HepG2 (cell line): ENCODE data around the gene TEAD4. TPM values are rescaled to one million over a fixed set of nuclear protein-coding genes. Genes with fewer than 3 reads are reported as not detected.

Experiments used
- ARNTL ChIP-seq: sonication (generic); formaldehyde crosslinking; IDR thresholded peaks from 2 replicates; pipeline ENCODE4 v1.4.0; 2020; ENCODE audit warnings: mild to moderate bottlenecking, missing genetic modification reagents
- BCL6 ChIP-seq: IDR thresholded peaks from 2 replicates; pipeline ENCODE4 v1.6.1; 2016; ENCODE audit warnings: missing genetic modification reagents, missing compliant biosample characterization
- ELF4 ChIP-seq: sonication (generic); formaldehyde crosslinking; IDR thresholded peaks from 2 replicates; pipeline ENCODE4 v1.5.0; 2020; ENCODE audit warnings: missing genetic modification reagents, mild to moderate bottlenecking, moderate library complexity, borderline replicate concordance
- KDM4B ChIP-seq: sonication (generic); formaldehyde crosslinking; IDR thresholded peaks from 2 replicates; pipeline ENCODE4 v1.4.0; 2020; ENCODE audit warnings: missing genetic modification reagents
- MED1 ChIP-seq: sonication (generic); formaldehyde crosslinking; IDR thresholded peaks from 2 replicates; pipeline ENCODE4 v1.4.0; 2020; ENCODE audit warnings: missing genetic modification reagents
- MEF2D ChIP-seq: sonication (generic); formaldehyde crosslinking; IDR thresholded peaks from 2 replicates; pipeline ENCODE4 v1.5.1; 2020; ENCODE audit warnings: mild to moderate bottlenecking, missing genetic modification reagents
- NR2C2 ChIP-seq: sonication (generic); formaldehyde crosslinking; IDR thresholded peaks from 2 replicates; pipeline ENCODE4 v1.4.0; 2020; ENCODE audit warnings: missing genetic modification reagents, mild to moderate bottlenecking, moderate library complexity, borderline replicate concordance
- RORA ChIP-seq: sonication (generic); formaldehyde crosslinking; IDR thresholded peaks from 2 replicates; pipeline ENCODE4 v1.5.0; 2020; ENCODE audit warnings: mild to moderate bottlenecking, missing genetic modification reagents, moderate library complexity
- SALL2 ChIP-seq: sonication (generic); formaldehyde crosslinking; IDR thresholded peaks from 2 replicates; pipeline ENCODE4 v1.8.1; 2023; ENCODE audit warnings: mild to moderate bottlenecking, missing genetic modification reagents, inconsistent platforms
- SRY ChIP-seq: sonication (generic); formaldehyde crosslinking; IDR thresholded peaks from 2 replicates; pipeline ENCODE4 v1.8.0; 2022; ENCODE audit warnings: mild to moderate bottlenecking, missing genetic modification reagents
- TAF15 ChIP-seq: fragments of 200-400 bp; formaldehyde crosslinking; IDR thresholded peaks from one replicate; pipeline ENCODE4 v1.6.1; 2018; ENCODE audit warnings: mild to moderate bottlenecking, low read depth, low read length; ENCODE audit not compliant: poor library complexity, severe bottlenecking
- TCF12 ChIP-seq, 2 experiments: fragments of 450-650 bp in 1 of 2; sonication (generic) in 1 of 2; formaldehyde crosslinking in 1 of 2; IDR thresholded peaks; 2 replicates each; pipeline versions ENCODE4 v1.6.1 to v1.8.0; 2017 to 2022; ENCODE audit warnings: antibody characterized with exemption in 1 of 2, mild to moderate bottlenecking in 1 of 2, missing genetic modification reagents in 1 of 2, moderate library complexity in 1 of 2
- ZNF296 ChIP-seq: sonication (generic); formaldehyde crosslinking; conservative IDR thresholded peaks from 2 replicates; pipeline ENCODE4 v1.5.0; 2020; ENCODE audit warnings: mild to moderate bottlenecking, missing genetic modification reagents
- ZNF33A ChIP-seq: sonication (generic); formaldehyde crosslinking; IDR thresholded peaks from 2 replicates; pipeline ENCODE4 v1.5.1; 2020; ENCODE audit warnings: missing genetic modification reagents, mild to moderate bottlenecking, moderate library complexity, borderline replicate concordance
- ZNF501 ChIP-seq: sonication (generic); formaldehyde crosslinking; IDR thresholded peaks from 2 replicates; pipeline ENCODE4 v1.5.1; 2020; ENCODE audit warnings: mild to moderate bottlenecking, moderate library complexity, missing genetic modification reagents
- ZNF598 ChIP-seq: sonication (generic); formaldehyde crosslinking; IDR thresholded peaks from 2 replicates; pipeline ENCODE4 v1.5.1; 2020; ENCODE audit warnings: mild to moderate bottlenecking, missing genetic modification reagents, borderline replicate concordance
- ZNF878 ChIP-seq: sonication (generic); formaldehyde crosslinking; IDR thresholded peaks from 2 replicates; pipeline ENCODE4 v1.8.1; 2023; ENCODE audit warnings: mild to moderate bottlenecking, missing genetic modification reagents, moderate library complexity
- polyA plus RNA-seq, 8 experiments: library from polyadenylated mRNA; depleted of rRNA in 3 of 8; stranded (reverse) in 7 of 8; unstranded in 1 of 8; fragments of >200 nt; fragmentation: Illumina TruSeq in 4 of 8; extraction: Trizol in 4 of 8; gene quantifications; 2 replicates each; pipeline versions ENCODE4 v1.2.1 to v1.2.3, GENCODE V29; 2011 to 2016; ENCODE audit warnings: low read depth in 4 of 8, missing spikeins in 1 of 8, mixed read lengths in 1 of 8; ENCODE audit not compliant: insufficient read depth in 1 of 8
- total RNA-seq, 5 experiments: library from RNA; depleted of rRNA; stranded (reverse); fragments of >200 nt; fragmentation: Illumina TruSeq; extraction: Trizol; gene quantifications; 2 replicates each; pipeline ENCODE4 v1.2.3, GENCODE V29; 2016; ENCODE audit warnings: low read depth in 1 of 5
- TF ChIP-seq, protein P1 (sequence below): sonication (generic); formaldehyde crosslinking; IDR thresholded peaks from 2 replicates; pipeline ENCODE4 v1.9.0; 2022; ENCODE audit warnings: missing genetic modification reagents, mild to moderate bottlenecking, borderline replicate concordance
- TF ChIP-seq, protein P2 (sequence below): sonication (generic); formaldehyde crosslinking; IDR thresholded peaks from 2 replicates; pipeline ENCODE4 v1.4.0; 2020; ENCODE audit warnings: missing genetic modification reagents
- TF ChIP-seq, protein P3 (sequence below): sonication (generic); formaldehyde crosslinking; IDR thresholded peaks from 2 replicates; pipeline ENCODE4 v1.4.0; 2020; ENCODE audit warnings: missing genetic modification reagents

Gene TEAD4
- total and polyA plus RNA-seq, 2 of the 13 experiments (the other 11 are each of a cell fraction or from before 2014, with no cell fraction given) = 45.0 to 69.4 TPM

DNA sequence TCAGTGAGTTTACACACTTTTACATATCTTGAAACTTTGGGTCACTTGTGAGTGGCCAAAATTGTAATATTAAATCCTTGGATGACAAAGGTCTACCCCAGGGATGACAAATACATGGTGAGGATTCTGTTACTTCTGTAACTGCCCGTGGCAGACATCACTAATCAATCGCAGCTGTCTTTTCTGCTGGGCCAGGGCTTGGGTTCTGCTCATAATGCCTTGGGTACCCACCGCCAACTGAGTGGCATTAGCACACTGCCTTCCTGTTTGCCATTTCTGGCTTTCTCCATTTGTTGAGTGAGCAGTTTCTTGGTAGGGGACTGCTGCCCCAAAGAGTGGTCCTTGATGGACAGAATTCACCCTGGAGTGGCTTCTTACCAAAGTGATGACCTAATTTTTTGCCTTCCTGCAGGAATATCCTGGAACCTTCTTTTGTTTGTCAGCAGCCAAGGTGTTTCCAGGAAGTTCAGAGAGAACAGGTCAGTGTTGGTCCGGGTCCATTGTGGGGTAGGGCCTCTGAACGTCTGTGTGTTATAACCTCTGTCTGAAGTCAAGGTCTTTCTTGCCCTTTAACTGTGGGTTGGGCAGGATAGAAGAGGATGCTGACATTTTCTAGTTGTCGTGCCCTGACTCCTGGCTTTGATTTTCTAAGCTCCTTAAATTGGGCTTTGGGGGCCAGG, 124.2 kb downstream of the TEAD4 start (continued):
- TF ChIP-seq ZNF296 (no peak), TAF15 (no peak), KDM4B (CRISPR knock-in tag) (no peak), ZNF598 (CRISPR knock-in tag) (no peak), NR2C2 (no peak), SRY (CRISPR knock-in tag) (no peak), MED1 (CRISPR knock-in tag) (0 out of 2 replicates have a peak, but pooled peaks have one; percentile 16), RORA (no peak), ZNF33A (CRISPR knock-in tag) (no peak), ZNF501 (CRISPR knock-in tag) (no peak), ZNF878 (CRISPR knock-in tag) (no peak), TCF12 (IDR thresholded peaks at IDR 0.05) (no peak), TCF12 (CRISPR knock-in tag; IDR thresholded peaks at IDR 0.05) (no peak), ARNTL (CRISPR knock-in tag) (no peak), SALL2 (CRISPR knock-in tag) (no peak), BCL6 (CRISPR knock-in tag) (peak; percentile 70), MEF2D (no peak), ELF4 (CRISPR knock-in tag) (0 out of 2 replicates have a peak, but pooled peaks have one; percentile 45)
- TF ChIP-seq, protein P1, sequence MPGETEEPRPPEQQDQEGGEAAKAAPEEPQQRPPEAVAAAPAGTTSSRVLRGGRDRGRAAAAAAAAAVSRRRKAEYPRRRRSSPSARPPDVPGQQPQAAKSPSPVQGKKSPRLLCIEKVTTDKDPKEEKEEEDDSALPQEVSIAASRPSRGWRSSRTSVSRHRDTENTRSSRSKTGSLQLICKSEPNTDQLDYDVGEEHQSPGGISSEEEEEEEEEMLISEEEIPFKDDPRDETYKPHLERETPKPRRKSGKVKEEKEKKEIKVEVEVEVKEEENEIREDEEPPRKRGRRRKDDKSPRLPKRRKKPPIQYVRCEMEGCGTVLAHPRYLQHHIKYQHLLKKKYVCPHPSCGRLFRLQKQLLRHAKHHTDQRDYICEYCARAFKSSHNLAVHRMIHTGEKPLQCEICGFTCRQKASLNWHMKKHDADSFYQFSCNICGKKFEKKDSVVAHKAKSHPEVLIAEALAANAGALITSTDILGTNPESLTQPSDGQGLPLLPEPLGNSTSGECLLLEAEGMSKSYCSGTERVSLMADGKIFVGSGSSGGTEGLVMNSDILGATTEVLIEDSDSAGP (CRISPR knock-in tag) = 0 out of 2 replicates have a peak, but pooled peaks have one; percentile 18
- TF ChIP-seq, protein P2, sequence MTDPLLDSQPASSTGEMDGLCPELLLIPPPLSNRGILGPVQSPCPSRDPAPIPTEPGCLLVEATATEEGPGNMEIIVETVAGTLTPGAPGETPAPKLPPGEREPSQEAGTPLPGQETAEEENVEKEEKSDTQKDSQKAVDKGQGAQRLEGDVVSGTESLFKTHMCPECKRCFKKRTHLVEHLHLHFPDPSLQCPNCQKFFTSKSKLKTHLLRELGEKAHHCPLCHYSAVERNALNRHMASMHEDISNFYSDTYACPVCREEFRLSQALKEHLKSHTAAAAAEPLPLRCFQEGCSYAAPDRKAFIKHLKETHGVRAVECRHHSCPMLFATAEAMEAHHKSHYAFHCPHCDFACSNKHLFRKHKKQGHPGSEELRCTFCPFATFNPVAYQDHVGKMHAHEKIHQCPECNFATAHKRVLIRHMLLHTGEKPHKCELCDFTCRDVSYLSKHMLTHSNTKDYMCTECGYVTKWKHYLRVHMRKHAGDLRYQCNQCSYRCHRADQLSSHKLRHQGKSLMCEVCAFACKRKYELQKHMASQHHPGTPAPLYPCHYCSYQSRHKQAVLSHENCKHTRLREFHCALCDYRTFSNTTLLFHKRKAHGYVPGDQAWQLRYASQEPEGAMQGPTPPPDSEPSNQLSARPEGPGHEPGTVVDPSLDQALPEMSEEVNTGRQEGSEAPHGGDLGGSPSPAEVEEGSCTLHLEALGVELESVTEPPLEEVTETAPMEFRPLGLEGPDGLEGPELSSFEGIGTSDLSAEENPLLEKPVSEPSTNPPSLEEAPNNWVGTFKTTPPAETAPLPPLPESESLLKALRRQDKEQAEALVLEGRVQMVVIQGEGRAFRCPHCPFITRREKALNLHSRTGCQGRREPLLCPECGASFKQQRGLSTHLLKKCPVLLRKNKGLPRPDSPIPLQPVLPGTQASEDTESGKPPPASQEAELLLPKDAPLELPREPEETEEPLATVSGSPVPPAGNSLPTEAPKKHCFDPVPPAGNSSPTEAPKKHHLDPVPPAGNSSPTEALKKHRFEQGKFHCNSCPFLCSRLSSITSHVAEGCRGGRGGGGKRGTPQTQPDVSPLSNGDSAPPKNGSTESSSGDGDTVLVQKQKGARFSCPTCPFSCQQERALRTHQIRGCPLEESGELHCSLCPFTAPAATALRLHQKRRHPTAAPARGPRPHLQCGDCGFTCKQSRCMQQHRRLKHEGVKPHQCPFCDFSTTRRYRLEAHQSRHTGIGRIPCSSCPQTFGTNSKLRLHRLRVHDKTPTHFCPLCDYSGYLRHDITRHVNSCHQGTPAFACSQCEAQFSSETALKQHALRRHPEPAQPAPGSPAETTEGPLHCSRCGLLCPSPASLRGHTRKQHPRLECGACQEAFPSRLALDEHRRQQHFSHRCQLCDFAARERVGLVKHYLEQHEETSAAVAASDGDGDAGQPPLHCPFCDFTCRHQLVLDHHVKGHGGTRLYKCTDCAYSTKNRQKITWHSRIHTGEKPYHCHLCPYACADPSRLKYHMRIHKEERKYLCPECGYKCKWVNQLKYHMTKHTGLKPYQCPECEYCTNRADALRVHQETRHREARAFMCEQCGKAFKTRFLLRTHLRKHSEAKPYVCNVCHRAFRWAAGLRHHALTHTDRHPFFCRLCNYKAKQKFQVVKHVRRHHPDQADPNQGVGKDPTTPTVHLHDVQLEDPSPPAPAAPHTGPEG (CRISPR knock-in tag) = no peak
- TF ChIP-seq, protein P3, sequence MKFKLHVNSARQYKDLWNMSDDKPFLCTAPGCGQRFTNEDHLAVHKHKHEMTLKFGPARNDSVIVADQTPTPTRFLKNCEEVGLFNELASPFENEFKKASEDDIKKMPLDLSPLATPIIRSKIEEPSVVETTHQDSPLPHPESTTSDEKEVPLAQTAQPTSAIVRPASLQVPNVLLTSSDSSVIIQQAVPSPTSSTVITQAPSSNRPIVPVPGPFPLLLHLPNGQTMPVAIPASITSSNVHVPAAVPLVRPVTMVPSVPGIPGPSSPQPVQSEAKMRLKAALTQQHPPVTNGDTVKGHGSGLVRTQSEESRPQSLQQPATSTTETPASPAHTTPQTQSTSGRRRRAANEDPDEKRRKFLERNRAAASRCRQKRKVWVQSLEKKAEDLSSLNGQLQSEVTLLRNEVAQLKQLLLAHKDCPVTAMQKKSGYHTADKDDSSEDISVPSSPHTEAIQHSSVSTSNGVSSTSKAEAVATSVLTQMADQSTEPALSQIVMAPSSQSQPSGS (CRISPR knock-in tag) = no peak
